ENCODE data around the gene DUSP15. TPM values are rescaled to one million over a fixed set of nuclear protein-coding genes. Genes with fewer than 3 reads are reported as not detected.

DUSP15 gene
- total RNA-seq, 4 donors from 2014 or later = 0.84 to 3.7 (median 0.96) TPM; not detected in 1

DNA sequence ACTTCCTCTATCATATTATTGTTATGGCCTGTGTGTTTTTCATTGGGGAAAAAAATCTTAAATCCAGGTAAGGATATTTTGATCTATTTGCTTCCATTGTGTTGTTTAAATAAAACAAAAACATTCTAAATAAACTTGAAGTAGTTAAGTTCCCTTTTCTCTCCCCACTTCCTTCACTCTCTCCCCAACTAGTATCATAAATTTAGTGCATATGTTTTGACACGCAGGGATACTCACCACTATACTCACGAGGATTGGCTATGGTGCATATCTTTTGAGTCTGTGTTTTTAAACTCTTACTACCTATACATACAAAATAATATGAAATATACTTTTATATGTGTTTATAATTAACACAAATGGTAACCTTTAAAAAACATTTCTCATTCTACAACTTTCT lies 5.3 kb upstream of the DUSP15 start:
- TF ChIP-seq, protein P1, sequence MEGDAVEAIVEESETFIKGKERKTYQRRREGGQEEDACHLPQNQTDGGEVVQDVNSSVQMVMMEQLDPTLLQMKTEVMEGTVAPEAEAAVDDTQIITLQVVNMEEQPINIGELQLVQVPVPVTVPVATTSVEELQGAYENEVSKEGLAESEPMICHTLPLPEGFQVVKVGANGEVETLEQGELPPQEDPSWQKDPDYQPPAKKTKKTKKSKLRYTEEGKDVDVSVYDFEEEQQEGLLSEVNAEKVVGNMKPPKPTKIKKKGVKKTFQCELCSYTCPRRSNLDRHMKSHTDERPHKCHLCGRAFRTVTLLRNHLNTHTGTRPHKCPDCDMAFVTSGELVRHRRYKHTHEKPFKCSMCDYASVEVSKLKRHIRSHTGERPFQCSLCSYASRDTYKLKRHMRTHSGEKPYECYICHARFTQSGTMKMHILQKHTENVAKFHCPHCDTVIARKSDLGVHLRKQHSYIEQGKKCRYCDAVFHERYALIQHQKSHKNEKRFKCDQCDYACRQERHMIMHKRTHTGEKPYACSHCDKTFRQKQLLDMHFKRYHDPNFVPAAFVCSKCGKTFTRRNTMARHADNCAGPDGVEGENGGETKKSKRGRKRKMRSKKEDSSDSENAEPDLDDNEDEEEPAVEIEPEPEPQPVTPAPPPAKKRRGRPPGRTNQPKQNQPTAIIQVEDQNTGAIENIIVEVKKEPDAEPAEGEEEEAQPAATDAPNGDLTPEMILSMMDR (IDR thresholded peaks at IDR 0.05) = no peak
- ATAC-seq (ENCODE audit: low FRiP score) (no peak), DNase-seq (ENCODE audit: low spot score) (no peak)

DNA sequence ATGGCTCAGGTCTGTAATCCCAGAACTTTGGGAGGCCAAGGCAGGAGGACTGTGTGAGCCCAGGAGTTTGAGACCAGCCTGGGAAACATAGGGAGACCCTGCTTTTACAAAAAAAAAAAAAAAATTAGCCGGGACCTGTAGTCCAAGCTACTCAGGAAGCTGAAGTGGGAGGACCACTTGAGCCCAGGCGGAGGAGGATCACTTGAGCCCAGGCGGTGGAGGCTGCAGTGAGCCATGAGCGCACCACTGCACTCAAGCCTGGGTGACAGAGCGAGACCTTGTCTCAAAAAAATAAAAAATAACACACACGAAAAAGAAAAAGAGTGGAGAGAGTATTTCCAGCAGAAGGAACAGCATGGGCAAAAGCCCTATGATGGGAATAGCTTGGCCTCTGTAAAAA lies 2.1 kb upstream of the DUSP15 start:
- no peak for DNase-seq (ENCODE audit: low spot score)
- no peak for ATAC-seq (ENCODE audit: low FRiP score)

DNA sequence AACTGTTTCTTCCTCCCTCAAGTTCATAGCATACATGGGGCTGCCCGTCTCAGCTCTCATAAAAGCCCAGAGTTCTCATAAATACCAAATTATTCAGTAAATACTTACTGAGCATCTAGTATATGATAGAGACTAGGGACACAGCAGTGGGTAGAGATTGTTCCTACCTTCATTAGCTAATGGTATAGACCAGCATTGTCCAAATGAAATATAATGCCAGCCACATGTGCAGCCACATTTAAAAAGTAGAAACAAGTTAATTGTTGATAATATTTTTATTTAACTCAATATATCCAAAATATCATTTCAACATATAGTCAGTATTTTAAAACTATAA lies 1.3 kb upstream of the DUSP15 start:
- DNase-seq (ENCODE audit: low spot score) (no peak), ATAC-seq (ENCODE audit: low FRiP score) (no peak)
- TF ChIP-seq, protein P1 (IDR thresholded peaks at IDR 0.05) = no peak

More for the DNA sequence above, 2.1 kb upstream of the DUSP15 start:
- TF ChIP-seq, protein P1 (IDR thresholded peaks at IDR 0.05) = no peak

DNA sequence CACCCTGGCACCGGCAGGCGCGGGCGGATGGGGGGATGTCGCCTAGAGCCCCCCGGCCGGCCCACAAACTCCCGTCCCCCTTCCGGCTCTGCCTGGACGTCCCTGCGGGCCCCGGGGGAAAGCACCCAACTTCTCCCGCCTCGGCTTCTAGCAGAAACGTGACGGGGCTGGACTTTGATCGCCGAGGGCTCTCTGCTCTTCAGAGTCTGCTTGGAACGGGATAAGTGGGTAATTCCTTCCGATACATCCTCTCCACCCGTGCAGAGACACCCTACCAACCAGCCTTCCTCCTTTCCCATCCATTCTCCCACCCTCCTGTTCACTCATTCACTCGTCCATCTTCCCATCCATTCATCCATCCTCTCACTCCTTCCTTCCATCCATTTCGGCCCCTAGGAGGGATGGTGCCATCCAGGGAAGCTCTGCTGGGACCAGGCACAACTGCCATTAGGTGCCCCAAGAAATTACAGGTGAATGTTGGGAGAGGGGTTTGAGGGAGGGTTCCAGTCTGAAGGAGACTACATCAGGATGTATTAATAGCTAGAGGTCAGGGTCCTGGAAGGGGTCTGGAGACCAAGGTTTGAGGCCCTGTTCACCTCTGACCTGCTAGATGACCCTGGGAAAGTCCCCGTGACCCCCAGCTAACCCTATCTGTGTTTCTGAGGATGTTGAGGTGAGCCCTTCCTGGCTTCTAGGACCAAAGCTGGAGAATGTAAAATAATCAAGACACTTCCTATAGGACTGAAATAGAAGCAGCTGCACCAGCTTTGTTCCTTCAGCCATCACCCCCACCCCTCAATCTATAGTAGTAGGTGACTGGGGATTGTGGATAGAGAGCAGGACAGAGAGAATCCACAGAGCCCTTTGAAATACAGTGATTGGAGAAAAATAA lies 645 bp upstream of the DUSP15 start:
- no peak for DNase-seq (ENCODE audit: low spot score)
- TF ChIP-seq, protein P1 (IDR thresholded peaks at IDR 0.05) = no peak
- no peak for ATAC-seq (ENCODE audit: low FRiP score)

DNA sequence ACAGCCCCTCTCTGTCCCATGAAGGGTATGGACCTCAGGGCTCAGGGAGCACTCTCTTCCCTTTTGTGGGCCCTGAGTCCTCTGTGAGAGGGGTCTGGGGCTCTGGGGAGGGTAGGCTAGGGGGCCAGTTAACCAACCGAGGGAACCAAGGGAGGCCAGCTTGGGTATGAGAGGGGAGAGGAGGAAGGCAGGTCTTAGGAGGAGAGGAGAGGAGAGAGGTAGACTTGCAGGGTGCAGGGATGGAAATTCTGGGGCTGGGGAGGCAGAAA lies 720 bp downstream of the DUSP15 start:
- DNase-seq (ENCODE audit: low spot score) = no peak
- TF ChIP-seq, protein P1 (IDR thresholded peaks at IDR 0.05) = no peak
- no peak for ATAC-seq (ENCODE audit: low FRiP score)

DNA sequence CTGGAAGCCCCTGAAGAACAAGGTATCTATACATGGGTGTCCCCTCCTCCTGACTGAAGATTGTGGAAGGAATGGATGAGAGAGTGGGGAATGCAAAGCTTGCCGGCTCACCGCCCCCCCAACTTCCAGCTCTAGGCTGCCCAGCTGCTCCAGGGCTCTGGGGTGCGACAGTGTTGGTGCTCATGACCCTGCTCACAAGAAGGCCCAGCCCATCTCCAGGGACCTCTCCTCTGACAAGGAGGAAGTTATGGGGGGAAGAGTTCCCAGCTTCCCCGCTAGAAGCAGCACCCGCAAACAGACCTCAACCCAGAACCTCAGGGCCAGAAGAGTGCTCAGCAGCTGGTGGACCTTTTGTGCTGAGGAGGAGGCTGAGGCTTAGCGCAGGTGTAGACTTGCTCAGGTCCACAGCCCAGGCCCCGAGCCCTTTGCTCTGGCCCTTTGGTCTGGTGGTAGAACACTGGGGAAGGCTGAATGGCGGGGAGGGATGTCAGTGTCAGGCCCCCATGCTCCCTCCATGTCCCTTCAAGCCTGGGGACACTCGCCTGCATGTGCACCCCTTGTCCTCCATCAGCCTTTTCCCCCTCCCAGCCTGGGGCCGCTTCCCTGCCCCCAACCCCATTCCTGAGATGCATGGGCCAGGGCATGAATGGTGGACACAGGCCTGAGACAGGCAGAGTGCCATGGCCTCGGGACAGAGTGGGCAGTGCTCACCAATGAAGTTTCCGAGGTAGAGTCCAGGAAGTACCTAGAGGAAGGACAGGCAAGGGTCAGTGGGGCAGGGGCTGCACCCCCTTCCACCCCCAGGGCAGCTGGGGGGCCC lies 1.3 kb downstream of the DUSP15 start:
- no peak for ATAC-seq (ENCODE audit: low FRiP score)
- no peak for DNase-seq (ENCODE audit: low spot score)

More for the DNA sequence above, 1.3 kb downstream of the DUSP15 start:
- TF ChIP-seq, protein P1 (IDR thresholded peaks at IDR 0.05) = no peak
